Kidney (tissue), 14 donors: ENCODE measurements around the gene TNRC18. TPM values are rescaled to one million over a fixed set of nuclear protein-coding genes. Genes with fewer than 3 reads are reported as not detected.

ENCODE experiments used
- DNase-seq, 5 donors: peaks; one replicate each; pipeline ENCODE4 v3.0.0-alpha.2; 2013 to 2020
- FAIRE-seq: peaks from 2 replicates; lab custom pipeline; 2012; peaks lifted over from hg19 to GRCh38; lab: Jason Lieb, UNC
- H3K27ac ChIP-seq, 2 donors: one replicate each; pipeline ENCODE4 v1.7.0; 2013; ENCODE audit warnings: low read depth in 2 of 2, low read length in 2 of 2, inconsistent platforms in 1 of 2
- H3K27me3 ChIP-seq: one replicate; pipeline ENCODE4 v1.7.1; 2013; ENCODE audit warnings: low read length, inconsistent platforms; ENCODE audit not compliant: control insufficient read depth, insufficient read depth
- H3K36me3 ChIP-seq, 3 donors: one replicate each; pipeline versions ENCODE4 v1.7.0 to v1.7.1; 2013; ENCODE audit warnings: low read length in 3 of 3, control low read depth in 1 of 3, inconsistent platforms in 1 of 3; ENCODE audit not compliant: insufficient read depth in 3 of 3, control insufficient read depth in 2 of 3
- H3K4me1 ChIP-seq, 3 donors: one replicate each; pipeline versions ENCODE4 v1.7.0 to v1.7.1; 2013; ENCODE audit warnings: low read length in 3 of 3, inconsistent platforms in 1 of 3, low read depth in 1 of 3; ENCODE audit not compliant: control insufficient read depth in 2 of 3, insufficient read depth in 2 of 3
- H3K4me3 ChIP-seq, 3 donors: one replicate each; pipeline versions ENCODE4 v1.7.0 to v1.8.1; 2013; ENCODE audit warnings: low read length in 3 of 3, control low read depth in 1 of 3, inconsistent platforms in 1 of 3
- H3K9ac ChIP-seq, 3 donors: one replicate each; pipeline versions ENCODE4 v1.7.0 to v1.7.1; 2013; ENCODE audit warnings: low read length in 3 of 3, control low read depth in 1 of 3, inconsistent platforms in 1 of 3
- H3K9me3 ChIP-seq, 3 donors: one replicate each; pipeline versions ENCODE4 v1.7.0 to v1.7.1; 2013; ENCODE audit warnings: low read length in 3 of 3, control low read depth in 1 of 3, inconsistent platforms in 1 of 3; ENCODE audit not compliant: control insufficient read depth in 2 of 3, insufficient read depth in 1 of 3
- CTCF ChIP-seq: IDR thresholded peaks from 3 replicates; pipeline ENCODE4 v1.5.1; 2012; ENCODE audit warnings: mild to moderate bottlenecking, moderate library complexity, borderline replicate concordance; ENCODE audit not compliant: insufficient read depth; ENCODE audit errors: extremely low read depth
- intact Hi-C: fragments of 100-400 bp; cut with DNase I; formaldehyde crosslinking; loops from one replicate; pipeline ENCODE4 v1.11.1; 2022
- polyA plus RNA-seq: library from polyadenylated mRNA; stranded (reverse); fragments of 350-450 nt; fragmentation: Illumina TruSeq; extraction: RNeasy Lipid Tissue Mini Kit (QIAGEN cat#74804); gene quantifications from one replicate; pipeline ENCODE4 v1.2.3, GENCODE V29; 2014; ENCODE audit warnings: low read depth, low replicate concordance; ENCODE audit not compliant: insufficient read depth
- total RNA-seq: library from RNA; stranded (reverse); fragmentation: NEBNext Ultra II Directional; extraction: Animal tissue kit (Norgen Biotek cat#: 25700); gene quantifications from one replicate; pipeline ENCODE4 v1.2.1, GENCODE V29; 2021
- donor health status: control.
- donor health status: control.
- donor health status: control.
- donor health status: control.
- donor health status: control.
- donor health status: DM: yes; HTN: yes; CAD: no.
- donor health status: Normal renal cell carcinoma (clear cell type).

Gene TNRC18
- total and polyA plus RNA-seq, 2 donors from 2014 or later = 12.5 to 125 TPM

- intact Hi-C loops = no loop called here
- no peak for FAIRE-seq
These were observed 528 bp upstream of the TNRC18 start for GRCh38 chr7:5423976-5424748.

GRCh38 chr7:5422396-5423305 is 983 bp downstream of the TNRC18 start:
- H3K9me3 ChIP-seq = no peaks in the 10 kb centered on the region
- no peaks in the 10 kb centered on the region for H3K36me3 ChIP-seq
- FAIRE-seq = no peak
- DNase-seq = peak in 3 of 5 donors; percentile 63 to 74 (median 70)
- H3K27me3 ChIP-seq = no peaks in the 10 kb centered on the region
- no peak for TF ChIP-seq CTCF
- H3K4me3 ChIP-seq = peak overlapping the region; percentile 59 to 88 (median 80)
- peak overlapping the region; percentile 63 to 93 (median 82) for H3K9ac ChIP-seq
- peak overlapping the region; percentile 90 to 97 for H3K27ac ChIP-seq
- intact Hi-C loops = no loop called here
- peaks cover 3 to 15% (median 15%) of the 10 kb centered on the region in 3 donors for H3K4me1 ChIP-seq

More at GRCh38 chr7:5423976-5424748, 528 bp upstream of the TNRC18 start:
- no peaks in the 10 kb centered on the region for H3K9me3 ChIP-seq
- H3K27ac ChIP-seq = peak overlapping the region; percentile 99
- H3K36me3 ChIP-seq = no peaks in the 10 kb centered on the region
- peak overlapping the region; percentile 79 to 93 (median 85) for H3K4me3 ChIP-seq
- peak; percentile 97 to 100 (median 100) for DNase-seq
- H3K27me3 ChIP-seq = no peaks in the 10 kb centered on the region
- peaks cover 0 to 7% (median 0%) of the 10 kb centered on the region in 3 donors for H3K4me1 ChIP-seq
- peak overlapping the region; percentile 34 to 99 (median 78) for H3K9ac ChIP-seq
- no peak for TF ChIP-seq CTCF

DNA sequence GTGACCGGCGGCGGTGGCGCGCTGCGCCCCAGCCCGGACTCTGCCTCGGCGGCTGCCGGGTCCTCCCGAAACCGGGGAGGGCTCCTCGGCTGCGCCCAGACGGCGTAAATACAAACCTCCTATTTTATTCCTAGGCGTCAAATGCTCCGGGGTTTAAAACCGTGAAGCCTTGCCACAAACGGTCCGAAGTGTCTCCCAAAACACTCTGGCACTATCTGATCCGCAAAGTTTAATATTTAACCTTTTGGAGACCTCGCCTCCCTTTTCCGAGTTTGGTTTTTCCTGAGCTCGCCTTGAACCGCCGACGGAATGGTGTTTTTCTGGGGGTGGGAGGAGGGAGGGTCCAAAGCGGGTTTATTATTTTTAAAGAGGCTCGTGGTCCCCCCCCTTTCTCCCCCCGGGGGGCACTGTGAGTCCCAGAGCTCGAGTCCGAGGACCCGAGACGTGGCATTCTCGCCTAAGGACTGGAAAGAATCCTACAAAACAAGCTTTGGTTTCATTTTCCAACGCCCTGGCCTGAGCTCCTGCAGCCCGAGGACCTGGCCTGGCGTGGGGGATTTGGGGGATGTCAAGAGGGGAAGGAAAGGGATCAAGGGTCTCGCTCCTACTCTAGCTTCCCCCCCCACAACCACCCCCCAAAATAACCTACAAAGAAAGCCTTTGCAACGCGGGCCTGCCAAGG is 1.8 kb downstream of the TNRC18 start:
- TF ChIP-seq CTCF = no peak
- Histone ChIP-seq H3K36me3 (no peaks in the 10 kb centered on the region), H3K27me3 (no peaks in the 10 kb centered on the region), H3K27ac (peak overlapping the region; percentile 90 to 97), H3K4me1 (peaks cover 3 to 20% (median 17%) of the 10 kb centered on the region in 3 donors), H3K9me3 (no peaks in the 10 kb centered on the region), H3K4me3 (peak overlapping the region; percentile 59 to 88 (median 80)), H3K9ac (peak overlapping the region; percentile 63 to 93 (median 82))
- FAIRE-seq = no peak
- DNase-seq = peak; percentile 80 to 89 (median 86)
- intact Hi-C loops = no loop called here
